GM12878 (cell line): Measurements from ENCODE around the gene NR1I3.

Experiments used
- EZH2 ChIP-seq: IDR thresholded peaks from 2 replicates; pipeline ENCODE4 v1.6.1; 2012; ENCODE audit warnings: low read depth, mild to moderate bottlenecking, control low read depth, inconsistent platforms, low read length, borderline replicate concordance; ENCODE audit not compliant: control insufficient read depth
- TF ChIP-seq, protein P1 (sequence below): fragments of 450-650 bp; formaldehyde crosslinking; IDR thresholded peaks from 2 replicates; pipeline ENCODE4 v1.4.0; 2020; ENCODE audit warnings: mild to moderate bottlenecking, moderate library complexity
- TF ChIP-seq, protein P2 (sequence below): IDR thresholded peaks from 2 replicates; pipeline ENCODE4 v1.6.1; 2012; ENCODE audit warnings: mild to moderate bottlenecking, low read depth, low read length

DNA sequence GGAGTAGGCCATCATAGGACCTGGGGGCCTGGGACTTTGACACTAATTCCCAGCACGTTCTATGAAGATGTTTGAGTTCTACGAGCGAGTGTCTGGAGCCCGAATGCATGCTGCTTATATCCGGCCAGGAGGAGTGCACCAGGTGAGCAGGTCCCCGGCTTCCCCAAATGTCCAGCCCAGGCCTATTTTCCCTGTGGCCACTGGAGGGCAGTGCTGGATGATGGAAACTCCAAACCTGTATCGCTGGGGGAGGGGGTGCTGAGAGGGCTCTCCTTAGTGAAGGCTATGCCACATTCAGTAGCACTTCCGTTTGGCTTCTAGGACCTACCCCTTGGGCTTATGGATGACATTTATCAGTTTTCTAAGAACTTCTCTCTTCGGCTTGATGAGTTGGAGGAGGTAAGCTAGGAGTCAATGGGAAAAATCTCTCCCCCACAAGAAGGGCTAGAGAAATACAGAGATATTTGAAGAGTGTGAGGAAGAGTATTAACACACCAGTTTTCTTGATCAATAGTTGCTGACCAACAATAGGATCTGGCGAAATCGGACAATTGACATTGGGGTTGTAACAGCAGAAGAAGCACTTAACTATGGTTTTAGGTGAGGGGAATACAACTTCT, 28.1 kb downstream of the NR1I3 start:
- TF ChIP-seq, protein P1, sequence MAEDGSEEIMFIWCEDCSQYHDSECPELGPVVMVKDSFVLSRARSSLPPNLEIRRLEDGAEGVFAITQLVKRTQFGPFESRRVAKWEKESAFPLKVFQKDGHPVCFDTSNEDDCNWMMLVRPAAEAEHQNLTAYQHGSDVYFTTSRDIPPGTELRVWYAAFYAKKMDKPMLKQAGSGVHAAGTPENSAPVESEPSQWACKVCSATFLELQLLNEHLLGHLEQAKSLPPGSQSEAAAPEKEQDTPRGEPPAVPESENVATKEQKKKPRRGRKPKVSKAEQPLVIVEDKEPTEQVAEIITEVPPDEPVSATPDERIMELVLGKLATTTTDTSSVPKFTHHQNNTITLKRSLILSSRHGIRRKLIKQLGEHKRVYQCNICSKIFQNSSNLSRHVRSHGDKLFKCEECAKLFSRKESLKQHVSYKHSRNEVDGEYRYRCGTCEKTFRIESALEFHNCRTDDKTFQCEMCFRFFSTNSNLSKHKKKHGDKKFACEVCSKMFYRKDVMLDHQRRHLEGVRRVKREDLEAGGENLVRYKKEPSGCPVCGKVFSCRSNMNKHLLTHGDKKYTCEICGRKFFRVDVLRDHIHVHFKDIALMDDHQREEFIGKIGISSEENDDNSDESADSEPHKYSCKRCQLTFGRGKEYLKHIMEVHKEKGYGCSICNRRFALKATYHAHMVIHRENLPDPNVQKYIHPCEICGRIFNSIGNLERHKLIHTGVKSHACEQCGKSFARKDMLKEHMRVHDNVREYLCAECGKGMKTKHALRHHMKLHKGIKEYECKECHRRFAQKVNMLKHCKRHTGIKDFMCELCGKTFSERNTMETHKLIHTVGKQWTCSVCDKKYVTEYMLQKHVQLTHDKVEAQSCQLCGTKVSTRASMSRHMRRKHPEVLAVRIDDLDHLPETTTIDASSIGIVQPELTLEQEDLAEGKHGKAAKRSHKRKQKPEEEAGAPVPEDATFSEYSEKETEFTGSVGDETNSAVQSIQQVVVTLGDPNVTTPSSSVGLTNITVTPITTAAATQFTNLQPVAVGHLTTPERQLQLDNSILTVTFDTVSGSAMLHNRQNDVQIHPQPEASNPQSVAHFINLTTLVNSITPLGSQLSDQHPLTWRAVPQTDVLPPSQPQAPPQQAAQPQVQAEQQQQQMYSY (CRISPR knock-in tag) = no peak
- TF ChIP-seq, protein P2, sequence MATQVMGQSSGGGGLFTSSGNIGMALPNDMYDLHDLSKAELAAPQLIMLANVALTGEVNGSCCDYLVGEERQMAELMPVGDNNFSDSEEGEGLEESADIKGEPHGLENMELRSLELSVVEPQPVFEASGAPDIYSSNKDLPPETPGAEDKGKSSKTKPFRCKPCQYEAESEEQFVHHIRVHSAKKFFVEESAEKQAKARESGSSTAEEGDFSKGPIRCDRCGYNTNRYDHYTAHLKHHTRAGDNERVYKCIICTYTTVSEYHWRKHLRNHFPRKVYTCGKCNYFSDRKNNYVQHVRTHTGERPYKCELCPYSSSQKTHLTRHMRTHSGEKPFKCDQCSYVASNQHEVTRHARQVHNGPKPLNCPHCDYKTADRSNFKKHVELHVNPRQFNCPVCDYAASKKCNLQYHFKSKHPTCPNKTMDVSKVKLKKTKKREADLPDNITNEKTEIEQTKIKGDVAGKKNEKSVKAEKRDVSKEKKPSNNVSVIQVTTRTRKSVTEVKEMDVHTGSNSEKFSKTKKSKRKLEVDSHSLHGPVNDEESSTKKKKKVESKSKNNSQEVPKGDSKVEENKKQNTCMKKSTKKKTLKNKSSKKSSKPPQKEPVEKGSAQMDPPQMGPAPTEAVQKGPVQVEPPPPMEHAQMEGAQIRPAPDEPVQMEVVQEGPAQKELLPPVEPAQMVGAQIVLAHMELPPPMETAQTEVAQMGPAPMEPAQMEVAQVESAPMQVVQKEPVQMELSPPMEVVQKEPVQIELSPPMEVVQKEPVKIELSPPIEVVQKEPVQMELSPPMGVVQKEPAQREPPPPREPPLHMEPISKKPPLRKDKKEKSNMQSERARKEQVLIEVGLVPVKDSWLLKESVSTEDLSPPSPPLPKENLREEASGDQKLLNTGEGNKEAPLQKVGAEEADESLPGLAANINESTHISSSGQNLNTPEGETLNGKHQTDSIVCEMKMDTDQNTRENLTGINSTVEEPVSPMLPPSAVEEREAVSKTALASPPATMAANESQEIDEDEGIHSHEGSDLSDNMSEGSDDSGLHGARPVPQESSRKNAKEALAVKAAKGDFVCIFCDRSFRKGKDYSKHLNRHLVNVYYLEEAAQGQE = no peak
- no peak for TF ChIP-seq EZH2
